IPS DF 19.7 (cell line): ENCODE results near the gene FAM168B.

Experiments
- DNase-seq: peaks from one replicate; pipeline ENCODE4 v3.0.0-alpha.2; 2013; ENCODE audit warnings: low read depth, low spot score

Gene FAM168B

GRCh38 chr2:131039908-131040660 lies 53.2 kb downstream of the FAM168B start:
- DNase-seq = no peak

DNA sequence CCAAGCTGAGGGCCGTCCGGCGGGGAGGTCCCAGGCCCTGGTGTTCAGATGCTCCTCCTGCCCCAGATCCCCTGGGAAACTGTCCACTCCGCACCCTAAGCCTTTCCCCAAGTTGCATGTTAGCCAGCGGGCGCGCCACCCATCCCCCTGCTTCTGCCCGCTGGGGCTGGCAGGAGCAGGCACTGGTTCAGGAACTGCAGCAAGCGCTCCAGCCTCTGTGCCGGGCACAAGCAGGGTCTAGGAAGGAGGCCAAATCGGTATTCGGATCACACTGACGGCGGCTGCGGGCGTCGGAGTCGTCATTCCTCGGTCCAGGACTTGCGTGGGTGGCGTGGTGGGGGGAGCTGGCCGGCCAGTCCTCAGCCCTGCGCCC lies 53.7 kb downstream of the FAM168B start:
- no peak for DNase-seq

- no peak for DNase-seq
Observed at GRCh38 chr2:131039101-131039440, 54.2 kb downstream of the FAM168B start.

DNA sequence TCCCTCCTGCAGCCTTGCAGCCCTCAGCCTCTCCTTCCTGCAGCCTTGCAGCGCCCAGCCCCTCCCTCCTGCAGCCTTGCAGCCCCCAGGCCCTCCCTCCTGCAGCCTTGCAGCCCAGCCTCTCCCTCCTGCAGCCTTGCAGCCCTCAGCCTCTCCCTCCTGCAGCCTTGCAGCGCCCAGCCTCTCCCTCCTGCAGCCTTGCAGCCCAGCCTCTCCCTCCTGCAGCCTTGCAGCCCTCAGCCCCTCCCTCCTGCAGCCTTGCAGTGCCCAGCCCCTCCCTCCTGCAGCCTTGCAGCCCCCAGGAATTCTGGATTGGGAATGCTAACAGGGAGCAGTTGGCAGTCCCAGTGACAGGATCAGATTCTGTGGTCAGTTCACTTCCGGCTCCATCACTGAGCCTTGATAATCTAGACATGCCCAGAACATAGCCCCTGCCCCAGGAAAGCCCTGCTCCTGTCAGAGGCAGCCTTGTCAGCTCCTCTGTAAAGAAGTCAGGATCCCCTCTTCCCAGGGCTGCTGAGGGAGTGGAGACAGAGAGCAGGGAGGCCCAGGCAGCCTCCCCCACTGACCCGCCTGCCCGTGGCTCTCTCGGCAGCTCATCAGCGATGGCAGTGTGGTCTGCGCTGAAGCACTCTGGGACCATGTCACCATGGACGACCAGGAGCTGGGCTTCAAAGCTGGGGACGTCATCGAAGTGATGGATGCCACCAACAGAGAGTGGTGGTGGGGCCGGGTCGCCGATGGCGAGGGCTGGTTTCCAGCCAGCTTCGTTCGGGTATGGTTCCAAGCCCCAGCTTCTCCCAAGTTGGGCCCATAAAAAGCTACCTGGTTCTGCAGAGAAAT lies 54.8 kb downstream of the FAM168B start:
- no peak for DNase-seq

- DNase-seq = no peak
Observed at GRCh38 chr2:131037398-131038257, 55.6 kb downstream of the FAM168B start.

GRCh38 chr2:131036696-131037397 lies 56.4 kb downstream of the FAM168B start:
- no peak for DNase-seq

GRCh38 chr2:131036269-131036668 lies 57.0 kb downstream of the FAM168B start:
- DNase-seq = no peak

DNA sequence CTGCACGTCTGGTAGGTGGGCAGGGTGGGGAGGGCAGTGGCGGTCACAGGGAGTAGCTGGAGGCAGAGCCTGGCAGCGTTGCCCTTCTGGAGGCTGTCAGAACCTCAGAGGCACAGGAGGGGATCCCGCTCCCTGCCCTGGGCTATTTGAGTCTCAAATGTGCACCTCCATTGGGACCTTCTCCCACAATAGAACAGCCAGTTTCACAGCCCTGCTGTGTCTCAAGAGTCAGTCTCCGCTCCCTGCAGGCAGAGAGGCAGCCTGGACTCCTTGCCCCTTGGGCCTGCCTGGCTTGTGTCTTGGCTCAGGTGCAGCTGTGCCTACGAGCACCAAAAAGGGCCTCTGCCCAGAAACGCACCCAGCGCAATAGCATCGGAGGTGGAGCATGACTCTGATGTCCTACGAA lies 57.4 kb downstream of the FAM168B start:
- DNase-seq = no peak

DNA sequence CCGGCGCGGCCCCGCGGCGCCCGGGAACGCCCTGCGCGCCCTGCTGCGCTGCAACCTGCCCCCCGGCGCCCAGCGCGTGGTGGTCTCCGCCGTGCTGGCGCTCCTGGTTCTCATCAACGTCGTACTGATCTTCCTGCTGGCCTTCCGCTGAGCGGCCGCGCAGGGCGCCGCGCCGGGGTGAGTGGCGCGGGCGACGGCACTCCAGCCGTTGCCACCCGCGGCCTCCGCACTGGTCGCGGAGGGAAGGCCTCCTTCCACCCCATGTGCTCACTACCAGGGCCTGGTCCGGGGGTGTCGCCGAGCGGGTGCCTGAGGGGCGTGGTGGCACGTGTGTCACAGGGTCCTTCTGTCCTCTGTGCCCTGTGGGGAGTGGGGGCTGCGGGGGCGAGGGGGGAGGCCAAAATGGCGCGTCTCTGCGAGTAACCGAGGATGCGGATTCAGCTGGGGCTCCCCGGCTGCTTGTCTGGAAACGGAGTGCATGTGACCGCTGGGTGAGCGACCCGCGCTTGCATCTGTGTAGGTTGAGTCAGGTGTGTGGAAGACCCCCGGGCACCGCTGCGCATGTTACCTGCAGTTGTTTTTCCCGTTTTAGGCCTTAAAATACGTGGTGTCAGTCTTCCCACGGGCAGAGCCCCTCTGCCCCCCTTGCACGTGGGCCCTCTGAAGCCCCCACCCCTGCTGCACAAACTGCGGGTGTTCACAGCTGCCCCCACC lies 58.0 kb downstream of the FAM168B start:
- DNase-seq = no peak

GRCh38 chr2:131034122-131035051 lies 58.9 kb downstream of the FAM168B start:
- no peak for DNase-seq

- DNase-seq = no peak
Observed at GRCh38 chr2:131033786-131034121, 59.5 kb downstream of the FAM168B start.

DNA sequence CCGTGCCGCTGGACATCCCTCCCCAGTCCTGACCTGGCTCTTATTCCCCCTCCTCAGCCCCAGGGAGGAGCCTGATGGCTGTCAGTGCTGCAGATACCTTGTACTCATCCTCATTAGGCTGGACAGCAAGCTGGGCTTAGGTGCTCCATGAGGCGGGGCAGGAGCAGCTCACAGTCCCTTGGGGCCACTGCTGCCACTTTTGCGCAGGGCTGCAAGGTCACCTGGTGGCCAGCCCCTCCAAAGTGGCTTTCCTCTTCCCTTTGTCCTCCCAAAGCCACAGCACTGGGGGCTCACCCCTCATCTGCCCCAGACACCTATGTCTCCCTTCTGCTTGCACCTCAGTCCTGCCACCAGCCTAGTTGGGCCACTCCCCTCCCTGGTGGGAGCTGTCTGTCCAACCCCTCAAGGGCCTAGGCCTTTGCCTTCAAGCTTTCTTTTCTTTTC lies 60.8 kb downstream of the FAM168B start:
- DNase-seq = no peak

DNA sequence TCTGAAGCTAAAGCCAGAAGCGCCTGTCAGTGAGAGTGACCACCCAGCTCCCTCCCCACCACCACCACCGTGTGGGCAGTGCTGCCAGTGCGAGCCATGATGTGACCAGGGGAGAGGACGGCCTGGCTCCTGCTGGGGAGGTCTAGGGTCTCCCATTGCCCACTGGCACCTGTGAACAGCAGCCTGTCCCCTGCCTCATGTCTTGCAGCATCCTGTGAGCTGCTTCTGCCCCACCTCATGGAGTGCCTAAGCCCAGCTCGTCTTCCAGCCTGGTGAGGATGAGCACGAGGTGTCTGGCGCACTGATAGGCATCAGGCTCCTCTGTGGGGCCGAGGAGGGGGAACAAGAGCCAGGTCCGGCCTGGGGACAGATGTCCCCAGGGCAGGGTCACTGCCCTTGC lies 61.4 kb downstream of the FAM168B start:
- DNase-seq = no peak

- no peak for DNase-seq
Observed at GRCh38 chr2:131031431-131031841, 61.8 kb downstream of the FAM168B start.

- DNase-seq = no peak
Observed at GRCh38 chr2:131030478-131030971, 62.7 kb downstream of the FAM168B start.

GRCh38 chr2:131029812-131030211 lies 63.4 kb downstream of the FAM168B start:
- no peak for DNase-seq

DNA sequence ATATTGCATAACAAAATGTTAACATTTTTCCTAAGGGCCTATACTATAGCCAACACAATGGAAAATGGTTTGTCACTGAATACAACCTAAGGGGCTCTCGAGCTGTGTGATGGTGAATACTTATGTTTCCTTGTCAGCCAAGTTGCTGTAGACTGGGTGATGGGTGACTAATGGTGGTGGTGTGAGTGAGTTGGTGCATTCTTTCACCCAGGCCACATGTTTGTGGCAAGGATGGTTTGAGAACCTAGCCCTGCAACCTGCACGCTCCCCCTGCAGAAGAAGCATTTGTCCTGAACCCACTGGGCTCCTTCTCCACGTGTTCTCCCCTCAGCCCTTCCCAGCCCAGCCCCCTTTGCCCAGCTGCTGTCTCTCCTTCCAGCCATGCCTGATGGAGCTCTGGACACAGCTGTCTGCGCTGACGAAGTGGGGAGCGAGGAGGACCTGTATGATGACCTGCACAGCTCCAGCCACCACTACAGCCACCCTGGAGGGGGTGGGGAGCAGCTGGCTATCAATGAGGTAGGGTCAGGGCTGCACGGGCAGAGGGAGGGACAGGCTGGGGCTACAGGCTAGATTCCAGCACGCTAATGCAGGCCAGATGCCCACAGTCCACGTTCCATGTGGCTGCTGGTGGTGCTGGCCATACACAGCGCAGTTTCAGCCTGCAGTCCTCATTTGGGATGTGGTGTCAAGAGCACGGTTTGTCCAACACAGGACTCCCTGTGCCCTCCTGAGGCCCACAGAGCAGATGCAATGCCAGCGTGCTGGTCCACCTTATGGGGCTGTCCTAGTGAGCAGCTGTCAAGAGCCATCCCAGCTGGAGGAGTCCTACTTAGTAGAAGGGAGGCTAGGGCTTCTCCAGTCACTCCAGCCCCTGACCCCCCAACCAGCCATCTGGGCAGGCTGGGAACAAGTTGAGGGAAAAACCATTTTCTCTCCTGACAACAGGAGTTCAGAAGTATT lies 65.4 kb downstream of the FAM168B start:
- DNase-seq = no peak

DNA sequence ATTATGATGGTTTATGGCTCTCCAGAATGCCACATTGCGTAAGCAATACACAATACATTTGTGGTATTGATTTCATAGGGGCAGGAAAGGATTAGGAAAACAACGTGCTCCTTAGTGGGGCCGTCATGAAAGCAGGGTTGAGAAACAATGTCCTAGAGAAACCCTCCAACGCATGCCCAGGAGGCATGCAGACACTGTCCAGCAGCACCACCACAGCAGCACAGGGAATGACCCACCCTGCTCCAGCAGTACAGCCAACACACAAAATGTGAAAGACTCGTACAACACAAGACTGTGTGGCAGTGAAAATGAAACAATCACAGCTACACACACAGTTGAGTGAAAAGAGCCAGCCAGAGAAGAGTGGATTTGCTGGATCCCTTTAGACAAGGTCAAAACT lies 66.3 kb downstream of the FAM168B start:
- DNase-seq = no peak
